GM19395 (cell line): ENCODE measurements around the gene MRPL38.

ENCODE experiments used
- ATAC-seq: cut with Tn5 transposase; IDR thresholded peaks from one replicate; pipeline ENCODE4 v1.9.1; 2021; ENCODE audit warnings: mild to moderate bottlenecking, moderate library complexity; ENCODE audit not compliant: unreplicated experiment

MRPL38 gene

GRCh38 chr17:75920045-75920560 lies 15.4 kb upstream of the MRPL38 start:
- ATAC-seq, result no peak

DNA sequence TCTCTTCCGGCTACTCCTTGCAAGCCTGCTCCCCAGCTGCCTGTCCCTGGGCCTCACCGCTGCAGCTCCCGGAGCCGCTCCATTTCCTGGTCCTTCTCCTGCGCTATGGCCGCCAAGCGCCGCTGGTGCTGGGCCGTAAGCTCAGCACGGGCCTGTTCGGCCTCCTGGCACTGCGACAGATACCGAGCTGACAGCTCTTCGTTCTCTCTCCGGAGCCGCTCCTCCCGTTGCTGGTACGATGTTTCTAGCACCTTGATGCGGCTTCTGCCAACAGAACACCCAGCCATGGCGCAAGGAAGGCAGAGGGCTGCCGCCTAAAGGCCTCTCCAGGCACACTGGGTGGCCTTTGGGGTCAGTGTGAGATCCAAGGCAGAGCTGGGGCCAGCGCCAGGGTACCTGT lies 14.9 kb upstream of the MRPL38 start:
- no peak for ATAC-seq

DNA sequence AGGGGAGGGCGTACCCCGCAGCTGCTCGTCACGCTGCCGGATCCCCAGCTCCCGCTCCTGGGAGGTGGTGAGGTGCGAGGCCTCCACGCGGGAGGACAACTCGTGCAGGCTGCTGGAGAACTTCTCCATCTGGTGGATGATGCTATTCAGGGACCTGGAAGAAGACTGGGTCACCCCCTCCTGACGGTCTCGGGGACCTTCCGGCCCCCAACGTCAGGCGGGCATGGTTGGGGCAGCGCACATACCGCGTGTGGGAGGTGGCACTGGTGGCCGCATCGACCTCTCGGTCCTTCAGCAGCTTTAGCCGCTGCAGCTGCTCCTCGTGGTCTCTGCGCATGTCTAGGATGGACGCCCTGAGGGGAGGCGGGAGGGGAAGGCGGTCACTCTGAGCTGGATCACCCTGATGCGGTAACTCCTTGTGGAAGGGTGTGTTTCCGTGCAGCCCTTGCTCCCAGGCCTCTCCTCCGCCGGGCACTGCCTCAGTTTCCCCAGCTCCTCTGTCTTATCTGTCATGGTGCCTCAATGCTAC lies 13.3 kb upstream of the MRPL38 start:
- ATAC-seq, result no peak

DNA sequence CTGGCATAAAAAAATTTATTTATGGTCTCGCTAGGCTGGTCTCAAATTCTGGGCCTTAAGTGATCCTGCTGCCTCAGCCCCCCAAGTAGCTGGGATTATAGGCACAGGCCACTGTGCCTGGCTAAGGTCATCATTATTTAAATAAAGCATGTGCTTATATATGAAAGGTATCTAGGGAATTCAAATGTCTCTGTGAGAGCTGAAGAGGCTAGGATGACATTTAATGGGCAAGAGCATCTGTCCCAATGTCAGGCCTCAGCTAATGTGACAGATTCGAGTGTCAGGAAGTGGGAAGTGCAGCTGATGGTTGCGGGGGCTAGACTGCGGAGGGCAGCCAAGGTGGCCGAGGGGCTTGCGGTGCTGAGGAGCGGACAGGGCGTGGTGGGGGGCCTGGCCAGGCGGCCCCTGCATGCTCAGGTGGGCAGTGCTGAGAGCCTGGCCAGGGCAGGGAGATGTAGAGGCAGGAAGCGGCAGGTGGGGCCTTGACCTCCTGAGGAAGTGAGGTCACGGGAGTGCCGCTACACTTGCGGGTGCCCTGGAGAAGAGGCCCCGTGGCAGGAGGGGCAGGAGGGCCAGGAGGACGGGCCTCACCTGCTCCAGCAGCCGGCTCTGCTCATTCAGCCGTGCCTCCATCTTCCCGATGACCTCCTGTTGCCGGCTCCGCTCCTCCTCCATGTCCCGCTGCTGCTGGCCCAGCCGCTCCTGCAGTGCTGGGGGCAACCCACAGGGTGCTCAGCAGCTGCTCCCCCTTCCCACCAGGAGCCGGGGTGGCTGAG lies 12.6 kb upstream of the MRPL38 start:
- ATAC-seq, result no peak

- no peak for ATAC-seq
Measured at GRCh38 chr17:75915268-75915667, 10.6 kb upstream of the MRPL38 start.

DNA sequence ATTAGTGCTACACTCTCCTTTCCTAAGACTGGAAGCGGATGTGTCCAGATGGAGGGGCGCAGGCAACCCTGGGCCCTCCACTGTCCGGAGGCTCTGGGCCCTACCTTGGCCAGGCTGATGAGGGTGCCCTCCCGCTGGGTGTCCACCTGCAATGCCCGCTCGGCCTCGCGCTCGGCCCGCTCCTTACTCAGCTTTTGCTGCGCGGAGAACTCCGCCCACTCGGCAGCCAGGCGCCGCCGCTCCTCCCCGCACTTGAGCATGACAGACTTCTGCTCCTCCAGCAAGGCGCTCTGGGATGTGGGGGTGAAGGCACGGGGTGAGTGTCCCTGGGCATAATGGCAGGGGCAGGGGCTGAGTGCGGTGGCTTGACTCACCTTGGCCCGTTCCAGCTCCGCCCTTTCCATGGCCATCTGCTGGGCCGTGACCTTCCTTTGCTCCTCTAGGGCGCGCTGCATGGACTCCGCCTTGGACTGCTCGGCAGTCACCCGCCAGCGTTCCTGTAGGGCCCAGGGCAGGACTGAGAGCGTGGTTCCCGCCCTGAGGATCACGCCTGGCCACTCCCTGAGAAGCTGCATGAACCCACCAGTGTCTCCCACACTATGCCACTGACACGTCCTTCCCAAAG lies 10.1 kb upstream of the MRPL38 start:
- no peak for ATAC-seq

- ATAC-seq, result no peak
Measured at GRCh38 chr17:75913537-75914210, 9.0 kb upstream of the MRPL38 start.

DNA sequence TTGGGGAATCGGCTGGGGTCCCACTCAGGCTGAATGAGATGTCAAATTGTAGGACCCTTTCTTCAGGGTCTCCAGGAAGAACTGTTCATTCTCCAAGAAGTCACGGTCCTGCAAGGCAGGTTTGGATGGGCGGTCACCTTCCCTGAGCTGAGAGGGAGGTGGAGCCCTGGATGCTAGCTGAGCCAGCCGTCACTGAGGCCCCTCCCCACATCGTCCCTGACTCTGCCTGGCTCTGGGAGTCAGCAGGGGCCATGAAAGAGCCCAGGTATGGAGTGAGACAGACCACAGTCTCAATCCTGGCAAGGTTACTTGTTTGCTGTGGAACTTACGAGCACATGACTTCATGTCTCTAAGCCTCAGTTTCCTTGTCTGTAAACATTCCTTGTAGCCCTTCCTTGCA lies 6.0 kb upstream of the MRPL38 start:
- no peak for ATAC-seq

DNA sequence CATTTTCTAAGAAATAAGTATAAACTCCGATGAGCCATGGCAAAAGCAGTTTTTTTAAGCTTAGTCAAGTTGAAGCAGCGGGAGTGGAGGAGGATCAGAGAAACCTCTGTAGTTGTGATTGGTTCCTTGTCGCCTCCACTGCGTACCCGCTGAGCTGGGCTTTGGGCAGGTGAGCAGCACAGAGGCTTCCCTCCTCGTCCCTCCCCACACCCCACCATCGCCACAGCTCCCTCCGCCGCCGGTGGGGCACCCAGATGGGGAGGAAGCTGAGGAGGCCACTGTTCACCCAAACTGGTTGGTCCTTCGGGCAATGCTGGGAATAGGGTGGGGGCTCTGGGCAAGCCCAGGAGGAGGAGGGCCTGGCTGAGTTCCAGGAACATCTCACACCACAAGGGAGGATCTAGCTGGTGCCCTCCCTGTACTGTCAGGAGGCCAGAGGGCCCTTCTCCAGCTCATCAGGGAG lies 5.2 kb upstream of the MRPL38 start:
- no peak for ATAC-seq

GRCh38 chr17:75909051-75909811 lies 4.5 kb upstream of the MRPL38 start:
- no peak for ATAC-seq

GRCh38 chr17:75908201-75908600 lies 3.5 kb upstream of the MRPL38 start:
- ATAC-seq, result no peak

- ATAC-seq, result no peak
Measured at GRCh38 chr17:75906143-75906884, 1.6 kb upstream of the MRPL38 start.

DNA sequence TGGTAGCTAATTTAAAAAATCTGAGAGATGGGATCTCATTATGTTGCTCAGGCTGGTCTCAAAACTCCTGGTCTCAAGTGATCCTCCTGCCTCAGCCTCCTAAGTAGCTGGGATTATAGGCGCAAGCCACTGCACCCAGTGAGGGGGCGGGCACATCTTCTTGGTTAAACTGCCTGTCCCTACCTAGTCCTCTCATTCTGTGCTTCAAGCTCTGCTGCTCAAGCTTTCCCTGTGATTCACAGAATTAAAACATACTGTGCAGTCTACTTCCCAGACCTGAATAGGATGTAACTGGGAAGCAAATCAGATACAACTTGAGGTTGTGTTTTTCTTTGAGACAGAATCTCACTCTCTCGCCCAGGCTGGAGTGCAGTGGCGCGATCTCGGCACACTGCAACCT lies 2.3 kb downstream of the MRPL38 start:
- ATAC-seq, result no peak

- ATAC-seq, result no peak
Measured at GRCh38 chr17:75901727-75902126, 3.0 kb downstream of the MRPL38 start.

DNA sequence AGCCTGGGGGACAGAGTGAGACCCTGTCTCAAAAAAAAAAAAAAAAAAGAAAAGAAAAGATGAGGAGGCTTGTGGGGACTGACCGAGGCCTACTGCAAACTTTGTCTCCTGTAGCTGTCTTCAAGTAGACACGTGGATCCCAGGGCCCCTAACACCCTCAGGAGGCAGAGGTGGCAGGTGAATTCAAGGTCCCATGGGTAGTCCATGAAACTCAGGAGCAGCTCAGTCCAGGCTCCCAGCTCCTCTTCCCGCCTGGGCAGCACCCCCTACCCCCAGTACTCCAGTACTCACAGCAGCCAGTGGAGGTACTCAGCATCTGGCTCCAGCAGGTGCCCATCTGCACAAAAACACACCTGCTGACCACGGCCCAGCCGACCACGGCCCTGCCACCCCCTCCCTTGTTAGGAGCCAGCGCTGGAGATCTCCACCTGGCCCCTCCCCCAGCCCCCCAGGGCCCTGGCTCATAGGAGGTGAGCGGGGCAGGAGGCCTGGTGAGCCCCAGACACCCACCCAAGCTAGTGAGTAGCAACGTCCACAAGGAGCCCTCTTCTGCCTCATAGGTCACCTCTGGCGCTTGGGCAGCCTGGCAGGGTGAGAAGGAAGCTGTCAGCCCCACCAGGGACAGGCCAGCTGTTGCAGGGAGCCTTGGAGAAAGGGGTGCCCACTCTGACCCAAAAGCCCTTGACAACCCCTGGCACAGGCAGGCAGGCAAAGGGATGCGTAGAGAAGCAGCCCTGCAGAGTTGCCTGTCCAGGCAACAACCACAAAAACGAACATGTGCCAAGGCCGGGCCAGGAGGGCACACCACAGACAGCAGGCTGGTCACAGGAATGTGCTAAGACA lies 3.8 kb downstream of the MRPL38 start:
- no peak for ATAC-seq

GRCh38 chr17:75899767-75900468 lies 4.8 kb downstream of the MRPL38 start:
- ATAC-seq, result no peak

DNA sequence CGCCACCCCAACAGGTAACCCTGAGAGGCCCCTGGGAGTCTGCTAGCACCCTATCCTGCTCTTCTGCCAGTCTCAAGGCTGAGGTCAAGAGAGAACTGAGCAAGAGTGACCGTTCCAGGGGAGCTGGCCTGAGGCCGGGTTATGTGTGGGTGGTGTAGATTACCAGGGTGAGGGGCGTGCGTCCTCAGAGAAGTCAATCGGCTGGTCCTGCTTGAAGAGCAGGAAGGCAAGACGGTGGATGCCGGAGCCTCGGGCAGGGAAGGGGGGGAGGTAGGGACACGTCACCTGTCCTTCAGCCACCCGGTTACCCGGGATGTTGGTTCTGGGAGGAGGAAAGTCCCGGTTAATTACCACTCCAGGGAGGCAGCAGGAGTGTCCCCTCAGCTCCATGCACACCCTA lies 5.3 kb downstream of the MRPL38 start:
- no peak for ATAC-seq

GRCh38 chr17:75898791-75899190 lies 5.9 kb downstream of the MRPL38 start:
- no peak for ATAC-seq

DNA sequence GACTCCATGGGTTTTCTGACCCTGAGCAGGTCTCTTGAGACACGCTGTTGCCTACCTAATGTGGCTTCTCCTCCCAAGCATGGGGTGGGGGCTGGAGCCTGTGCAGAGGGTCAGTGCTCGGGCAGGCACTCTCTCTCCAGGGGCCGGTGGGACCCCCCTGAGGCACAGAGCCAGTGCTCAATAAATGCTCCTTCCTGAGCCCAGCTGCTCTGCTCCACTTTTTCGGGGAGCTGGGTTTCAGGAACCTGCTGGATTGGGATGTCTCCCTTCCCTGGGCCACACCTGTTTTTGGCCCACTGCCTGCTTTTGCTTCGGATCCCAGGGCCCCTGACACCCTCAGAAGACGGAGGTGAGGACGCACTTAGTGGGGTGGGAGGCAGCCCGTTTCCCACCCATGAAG lies 6.6 kb downstream of the MRPL38 start:
- no peak for ATAC-seq
